ENCODE data around the gene CEP128. TPM values are rescaled to one million over a fixed set of nuclear protein-coding genes. Genes with fewer than 3 reads are reported as not detected.

CEP128 gene
- total RNA-seq, 1 donor from 2014 or later = 9.7 TPM

- H3K4me1 Mint-ChIP-seq (ENCODE audit: unreplicated experiment) = no peaks in the 10 kb centered on the region
- H3K9me3 Mint-ChIP-seq (ENCODE audit: unreplicated experiment) = no peaks in the 10 kb centered on the region
- H3K4me3 Mint-ChIP-seq (ENCODE audit: unreplicated experiment) = no peak overlapping the region
- H3K27me3 Mint-ChIP-seq (ENCODE audit: unreplicated experiment) = peaks cover 28% of the 10 kb centered on the region
- no peak for DNase-seq (ENCODE audit: extremely low spot score, unreplicated experiment)
- H3K36me3 Mint-ChIP-seq (ENCODE audit: unreplicated experiment) = no peaks in the 10 kb centered on the region
- TF ChIP-seq, protein P1, sequence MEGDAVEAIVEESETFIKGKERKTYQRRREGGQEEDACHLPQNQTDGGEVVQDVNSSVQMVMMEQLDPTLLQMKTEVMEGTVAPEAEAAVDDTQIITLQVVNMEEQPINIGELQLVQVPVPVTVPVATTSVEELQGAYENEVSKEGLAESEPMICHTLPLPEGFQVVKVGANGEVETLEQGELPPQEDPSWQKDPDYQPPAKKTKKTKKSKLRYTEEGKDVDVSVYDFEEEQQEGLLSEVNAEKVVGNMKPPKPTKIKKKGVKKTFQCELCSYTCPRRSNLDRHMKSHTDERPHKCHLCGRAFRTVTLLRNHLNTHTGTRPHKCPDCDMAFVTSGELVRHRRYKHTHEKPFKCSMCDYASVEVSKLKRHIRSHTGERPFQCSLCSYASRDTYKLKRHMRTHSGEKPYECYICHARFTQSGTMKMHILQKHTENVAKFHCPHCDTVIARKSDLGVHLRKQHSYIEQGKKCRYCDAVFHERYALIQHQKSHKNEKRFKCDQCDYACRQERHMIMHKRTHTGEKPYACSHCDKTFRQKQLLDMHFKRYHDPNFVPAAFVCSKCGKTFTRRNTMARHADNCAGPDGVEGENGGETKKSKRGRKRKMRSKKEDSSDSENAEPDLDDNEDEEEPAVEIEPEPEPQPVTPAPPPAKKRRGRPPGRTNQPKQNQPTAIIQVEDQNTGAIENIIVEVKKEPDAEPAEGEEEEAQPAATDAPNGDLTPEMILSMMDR (IDR thresholded peaks at IDR 0.05) = no peak
- no peak overlapping the region for H3K27ac Mint-ChIP-seq (ENCODE audit: unreplicated experiment)
Observed at GRCh38 chr14:80982711-80983110, 41.2 kb upstream of the CEP128 start.

- Mint-ChIP-seq H3K4me3 (ENCODE audit: unreplicated experiment) (no peak overlapping the region), H3K36me3 (ENCODE audit: unreplicated experiment) (no peaks in the 10 kb centered on the region), H3K27me3 (ENCODE audit: unreplicated experiment) (peaks cover 30% of the 10 kb centered on the region), H3K4me1 (ENCODE audit: unreplicated experiment) (no peaks in the 10 kb centered on the region), H3K9me3 (ENCODE audit: unreplicated experiment) (no peaks in the 10 kb centered on the region), H3K27ac (ENCODE audit: unreplicated experiment) (no peak overlapping the region)
- DNase-seq (ENCODE audit: extremely low spot score, unreplicated experiment) = no peak
- TF ChIP-seq, protein P1 (IDR thresholded peaks at IDR 0.05) = no peak
Observed at GRCh38 chr14:80981673-80982072, 40.1 kb upstream of the CEP128 start.

DNA sequence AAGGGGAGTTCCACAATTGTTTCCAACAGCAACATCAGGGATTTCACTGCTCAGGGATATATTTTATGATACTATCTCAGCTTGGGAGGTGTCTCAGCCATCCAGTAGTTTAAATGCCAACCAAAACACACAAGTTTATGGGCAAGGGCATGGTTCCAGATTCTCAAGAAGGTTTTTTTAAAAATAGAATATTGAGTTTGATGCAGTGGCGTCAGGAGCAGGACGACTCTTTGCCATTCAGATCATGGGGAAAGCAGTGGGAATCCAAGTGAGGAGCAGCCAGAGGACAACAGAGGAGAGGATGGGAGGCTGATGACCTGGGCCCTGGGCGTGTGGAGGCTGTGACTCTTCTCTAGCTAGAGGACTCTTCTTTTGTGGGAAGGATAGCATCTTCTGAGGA lies 39.6 kb upstream of the CEP128 start:
- TF ChIP-seq, protein P1 (IDR thresholded peaks at IDR 0.05) = no peak
- Mint-ChIP-seq H3K27ac (ENCODE audit: unreplicated experiment) (no peak overlapping the region), H3K36me3 (ENCODE audit: unreplicated experiment) (no peaks in the 10 kb centered on the region), H3K9me3 (ENCODE audit: unreplicated experiment) (no peaks in the 10 kb centered on the region), H3K4me3 (ENCODE audit: unreplicated experiment) (no peak overlapping the region), H3K4me1 (ENCODE audit: unreplicated experiment) (no peaks in the 10 kb centered on the region), H3K27me3 (ENCODE audit: unreplicated experiment) (peaks cover 32% of the 10 kb centered on the region)
- no peak for DNase-seq (ENCODE audit: extremely low spot score, unreplicated experiment)

GRCh38 chr14:80979951-80980350 lies 38.4 kb upstream of the CEP128 start:
- Mint-ChIP-seq H3K4me1 (ENCODE audit: unreplicated experiment) (no peaks in the 10 kb centered on the region), H3K27ac (ENCODE audit: unreplicated experiment) (no peak overlapping the region), H3K9me3 (ENCODE audit: unreplicated experiment) (no peaks in the 10 kb centered on the region), H3K36me3 (ENCODE audit: unreplicated experiment) (no peaks in the 10 kb centered on the region), H3K4me3 (ENCODE audit: unreplicated experiment) (no peak overlapping the region), H3K27me3 (ENCODE audit: unreplicated experiment) (peaks cover 39% of the 10 kb centered on the region)
- TF ChIP-seq, protein P1 (IDR thresholded peaks at IDR 0.05) = no peak
- no peak for DNase-seq (ENCODE audit: extremely low spot score, unreplicated experiment)

DNA sequence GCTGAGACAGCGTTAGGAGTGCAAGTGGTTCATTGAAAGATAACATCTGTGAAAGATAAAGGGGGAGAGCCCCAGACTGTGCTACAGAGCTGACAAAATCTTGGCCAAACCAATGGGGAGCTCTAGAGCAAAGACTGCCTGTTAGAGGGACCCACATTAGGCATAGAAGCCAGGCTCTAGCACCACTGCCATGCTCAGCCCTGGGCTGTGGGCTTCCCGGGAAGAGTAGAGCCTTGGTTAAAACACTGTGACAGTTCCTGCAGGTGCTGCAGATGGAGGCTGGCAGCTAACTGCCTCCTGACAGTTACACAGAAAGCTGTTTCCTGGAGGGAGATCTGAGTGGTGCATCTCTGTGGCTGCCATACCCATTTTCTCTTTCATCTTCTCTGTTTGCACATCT lies 36.9 kb upstream of the CEP128 start:
- Mint-ChIP-seq H3K4me1 (ENCODE audit: unreplicated experiment) (no peaks in the 10 kb centered on the region), H3K27me3 (ENCODE audit: unreplicated experiment) (peaks cover 45% of the 10 kb centered on the region), H3K4me3 (ENCODE audit: unreplicated experiment) (no peak overlapping the region), H3K36me3 (ENCODE audit: unreplicated experiment) (no peaks in the 10 kb centered on the region), H3K9me3 (ENCODE audit: unreplicated experiment) (no peaks in the 10 kb centered on the region), H3K27ac (ENCODE audit: unreplicated experiment) (no peak overlapping the region)
- DNase-seq (ENCODE audit: extremely low spot score, unreplicated experiment) = no peak
- TF ChIP-seq, protein P1 (IDR thresholded peaks at IDR 0.05) = no peak
